Activated T-cell treated with anti-CD3 and anti-CD28 coated beads, Interleukin-2, amount 50 U/mL, for 4 hours (primary cell): ENCODE results near the gene EPHA4. TPM values are rescaled to one million over a fixed set of nuclear protein-coding genes. Genes with fewer than 3 reads are reported as not detected.

Source experiments
- ATAC-seq, 2 donors: fragments of 200-7000 bp; cut with Tn5 transposase; one replicate each; pipeline ENCODE4 v1.10.0; 2021
- DNase-seq: peaks from one replicate; pipeline ENCODE4 v3.0.0-alpha.2; 2020
- H3K27me3 Mint-ChIP-seq: one replicate; pipeline ENCODE4 v1.8.0; 2021; ENCODE audit warnings: low read depth, mixed read lengths
- H3K36me3 Mint-ChIP-seq: one replicate; pipeline ENCODE4 v1.8.0; 2022; ENCODE audit warnings: mixed read lengths; ENCODE audit not compliant: insufficient read depth
- H3K4me1 Mint-ChIP-seq: one replicate; pipeline ENCODE4 v1.8.0; 2021; ENCODE audit warnings: low read depth, mixed read lengths
- H3K4me3 Mint-ChIP-seq: one replicate; pipeline ENCODE4 v1.8.0; 2021; ENCODE audit warnings: mild to moderate bottlenecking, moderate library complexity, mixed read lengths
- H3K9me3 Mint-ChIP-seq: one replicate; pipeline ENCODE4 v1.8.0; 2021; ENCODE audit warnings: mixed read lengths
- total RNA-seq, 3 donors: library from RNA; stranded (reverse); gene quantifications; one replicate each; pipeline ENCODE4 v1.2.1, GENCODE V29; 2021

EPHA4 gene
- total RNA-seq, 3 donors from 2014 or later: 2.2 to 5.4 (median 2.4) TPM

DNA sequence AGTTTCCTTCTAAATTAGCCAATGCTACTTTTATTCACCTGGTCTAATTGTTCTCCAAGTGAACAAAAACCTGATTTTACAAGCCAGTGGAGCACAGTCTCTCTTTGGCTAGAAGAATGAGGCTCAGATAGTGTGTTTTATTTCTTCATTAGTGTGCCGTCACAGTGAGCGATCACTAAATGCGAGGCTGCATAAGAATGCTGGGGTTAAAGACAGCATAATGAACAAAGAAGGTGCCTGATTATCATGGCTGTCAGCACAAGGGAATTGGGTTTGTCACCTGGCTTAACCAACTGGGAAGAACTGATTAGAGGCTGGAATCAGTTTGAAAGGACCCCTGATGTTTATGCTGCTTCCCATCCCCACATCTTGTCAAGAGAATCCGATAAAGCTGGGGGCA is 76.4 kb downstream of the EPHA4 start:
- peaks cover 25% of the 10 kb centered on the region for H3K36me3 Mint-ChIP-seq
- peaks cover 7% of the 10 kb centered on the region for H3K4me1 Mint-ChIP-seq
- H3K4me3 Mint-ChIP-seq: no peak overlapping the region
- ATAC-seq: no peak
- no peaks in the 10 kb centered on the region for H3K27me3 Mint-ChIP-seq
- DNase-seq: no peak
- H3K9me3 Mint-ChIP-seq: no peaks in the 10 kb centered on the region

DNA sequence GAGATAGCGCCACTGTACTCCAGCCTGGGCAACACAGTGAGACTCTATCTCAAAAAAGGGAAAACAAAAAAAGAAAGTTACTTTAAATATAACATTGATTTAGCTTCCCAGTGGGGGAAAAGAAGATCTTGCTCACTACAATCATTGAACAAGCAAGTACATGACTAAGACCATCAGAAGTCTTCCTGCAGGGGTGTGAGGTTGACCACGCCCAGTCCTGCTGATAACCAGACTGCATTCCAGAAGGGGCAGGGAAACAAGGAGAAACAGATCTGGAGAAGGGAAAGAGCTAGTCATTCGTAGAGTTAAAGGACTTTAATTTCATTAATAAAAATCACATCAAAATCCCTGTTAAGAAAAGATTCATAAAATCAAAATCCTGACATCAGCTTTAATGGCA is 77.5 kb downstream of the EPHA4 start:
- Mint-ChIP-seq H3K4me1 (no peaks in the 10 kb centered on the region), H3K9me3 (no peaks in the 10 kb centered on the region), H3K27me3 (no peaks in the 10 kb centered on the region), H3K36me3 (peaks cover 22% of the 10 kb centered on the region), H3K4me3 (no peak overlapping the region)
- no peak for ATAC-seq
- DNase-seq: no peak

DNA sequence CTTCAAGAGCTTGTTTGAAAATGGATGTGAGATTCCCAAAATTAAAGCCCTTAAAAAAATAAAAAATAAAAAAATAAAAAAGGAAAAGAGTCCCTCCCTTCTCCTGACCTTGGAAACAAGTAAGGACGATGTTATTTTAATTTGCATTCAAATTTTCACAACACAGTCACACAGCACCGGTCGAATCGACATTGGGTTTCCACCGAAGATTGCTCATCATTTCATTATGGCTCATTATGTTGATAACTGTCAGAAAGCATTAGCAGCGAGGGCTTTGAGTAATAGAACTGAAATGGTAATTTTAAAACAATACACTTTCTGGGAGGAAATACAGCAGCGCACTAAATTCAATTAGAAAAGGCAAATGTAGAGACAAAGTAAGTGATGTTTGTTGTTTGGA is 78.7 kb downstream of the EPHA4 start:
- DNase-seq (no peak), ATAC-seq (no peak)
- Mint-ChIP-seq H3K27me3 (no peaks in the 10 kb centered on the region), H3K4me3 (no peak overlapping the region), H3K36me3 (peaks cover 22% of the 10 kb centered on the region), H3K9me3 (no peaks in the 10 kb centered on the region), H3K4me1 (no peaks in the 10 kb centered on the region)

DNA sequence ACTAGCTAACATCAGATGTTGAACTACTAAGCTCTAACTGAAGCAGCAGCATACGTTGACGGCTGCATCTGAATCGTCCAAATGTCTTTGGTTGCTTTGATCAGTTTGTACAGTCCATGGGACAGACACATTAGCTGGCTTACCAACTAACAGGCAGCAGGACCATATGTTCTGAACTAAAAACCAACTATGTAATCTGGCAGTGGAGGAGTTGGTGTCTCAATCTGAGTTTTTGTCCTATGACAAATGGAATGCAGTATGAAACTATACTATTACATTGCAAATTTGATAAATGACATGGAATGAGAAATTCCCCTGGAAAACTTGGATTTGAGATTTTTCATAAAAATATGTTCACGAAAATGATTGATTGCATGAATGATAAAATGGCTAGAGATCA is 79.5 kb downstream of the EPHA4 start:
- Mint-ChIP-seq H3K27me3 (no peaks in the 10 kb centered on the region), H3K9me3 (no peaks in the 10 kb centered on the region), H3K36me3 (peaks cover 16% of the 10 kb centered on the region), H3K4me1 (no peaks in the 10 kb centered on the region), H3K4me3 (no peak overlapping the region)
- DNase-seq (no peak), ATAC-seq (no peak)

DNA sequence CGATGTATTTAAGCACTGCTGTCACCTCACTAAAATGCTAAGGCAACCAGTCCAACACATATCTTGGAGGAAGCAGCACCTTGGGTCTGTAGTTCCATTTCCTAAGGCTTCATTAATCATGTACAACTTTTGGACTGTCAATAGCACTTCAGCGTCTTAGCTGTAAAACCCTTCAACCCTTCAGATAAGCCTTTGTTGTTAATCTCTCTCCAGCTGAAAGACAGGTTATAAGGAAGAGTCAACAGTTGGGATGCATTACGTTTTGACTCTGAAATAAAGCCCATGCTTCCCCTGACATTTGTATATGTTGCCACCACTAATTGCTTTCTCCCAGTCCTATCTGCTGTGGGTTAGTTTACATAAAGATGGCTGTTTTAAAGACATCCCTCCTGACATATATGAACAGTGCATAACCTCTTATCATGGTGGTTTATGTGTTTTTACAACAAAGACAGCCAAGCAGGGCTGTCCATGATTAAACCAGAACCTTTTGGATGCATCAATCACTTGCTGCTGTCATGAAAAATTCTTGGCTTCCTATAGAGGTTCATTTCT is 81.5 kb downstream of the EPHA4 start:
- peaks cover 2% of the 10 kb centered on the region for H3K4me1 Mint-ChIP-seq
- DNase-seq (no peak), ATAC-seq (no peak)
- peaks cover 14% of the 10 kb centered on the region for H3K36me3 Mint-ChIP-seq
- H3K9me3 Mint-ChIP-seq: no peaks in the 10 kb centered on the region
- H3K4me3 Mint-ChIP-seq: no peak overlapping the region
- no peaks in the 10 kb centered on the region for H3K27me3 Mint-ChIP-seq

DNA sequence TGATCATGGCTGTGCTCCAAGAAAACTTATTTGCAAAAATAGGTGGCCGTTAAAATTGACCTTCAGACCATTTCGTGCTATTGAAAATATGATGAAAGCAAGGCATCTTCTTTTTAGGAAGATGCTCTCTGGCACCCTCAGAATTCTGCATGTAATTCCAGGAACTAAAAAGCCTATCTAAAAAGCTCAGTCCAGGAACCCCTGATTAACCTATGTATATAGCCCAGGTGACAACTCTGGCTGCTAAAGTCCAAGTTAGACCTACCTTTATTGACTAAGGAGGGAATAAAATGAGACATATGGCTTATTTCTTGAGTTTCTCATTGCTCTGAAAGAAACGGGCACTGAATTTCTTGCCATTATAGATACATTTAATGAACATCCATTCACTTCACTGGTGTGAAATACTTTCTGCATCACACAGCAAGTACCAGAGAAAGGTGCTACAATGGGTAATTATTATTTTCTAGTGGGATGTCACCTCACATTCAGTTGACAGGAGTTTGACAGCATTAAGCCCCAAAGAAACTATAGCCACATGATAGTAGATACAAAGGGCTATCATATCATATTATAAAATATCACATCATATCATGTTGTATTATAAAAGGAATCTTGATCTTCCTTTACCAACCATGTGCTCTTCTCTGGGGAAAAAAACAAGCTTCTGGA is 83.8 kb downstream of the EPHA4 start:
- Mint-ChIP-seq H3K27me3 (no peaks in the 10 kb centered on the region), H3K36me3 (peaks cover 5% of the 10 kb centered on the region), H3K4me1 (peaks cover 2% of the 10 kb centered on the region), H3K4me3 (no peak overlapping the region), H3K9me3 (no peaks in the 10 kb centered on the region)
- DNase-seq (no peak), ATAC-seq (no peak)

DNA sequence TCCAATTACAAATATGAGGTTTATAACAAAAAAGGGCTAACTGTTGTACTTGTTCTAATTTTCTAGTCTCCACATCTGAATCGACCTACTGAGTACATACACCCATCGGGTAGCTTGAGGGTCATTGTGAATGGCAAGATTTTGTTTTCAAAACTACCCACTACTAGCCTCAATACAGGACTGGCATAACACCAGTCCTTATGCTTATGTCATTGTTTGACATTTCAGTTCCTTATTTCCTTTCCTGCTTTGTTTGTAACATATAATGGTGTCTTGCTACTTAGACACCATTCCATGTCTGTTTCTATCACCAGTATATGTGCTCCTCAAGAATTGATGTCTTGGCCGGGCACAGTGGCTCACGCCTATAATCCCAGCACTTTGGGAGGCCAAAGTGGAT is 86.0 kb downstream of the EPHA4 start:
- ATAC-seq (no peak), DNase-seq (no peak)
- Mint-ChIP-seq H3K4me3 (no peak overlapping the region), H3K9me3 (no peaks in the 10 kb centered on the region), H3K36me3 (peaks cover 2% of the 10 kb centered on the region), H3K27me3 (no peaks in the 10 kb centered on the region), H3K4me1 (peaks cover 2% of the 10 kb centered on the region)

DNA sequence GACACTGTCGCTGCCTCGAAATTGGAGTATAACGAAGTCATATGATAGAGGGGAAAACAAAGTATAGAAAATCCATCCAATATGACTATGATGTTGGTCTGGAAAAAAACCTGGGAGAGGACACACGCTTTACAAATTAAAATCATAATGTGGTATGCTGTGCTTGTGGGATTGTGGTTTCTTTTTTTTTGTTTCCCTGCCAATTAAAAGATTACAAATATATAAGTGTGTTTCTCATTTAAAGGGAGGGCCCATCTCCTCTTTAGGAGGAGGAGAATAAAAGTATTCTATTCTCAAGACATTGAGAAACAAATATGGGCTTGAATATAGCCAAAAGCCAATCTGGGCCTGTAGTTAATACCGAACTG is 86.6 kb downstream of the EPHA4 start:
- DNase-seq (no peak), ATAC-seq (no peak)
- Mint-ChIP-seq H3K36me3 (peaks cover 2% of the 10 kb centered on the region), H3K4me3 (no peak overlapping the region), H3K27me3 (no peaks in the 10 kb centered on the region), H3K4me1 (peaks cover 2% of the 10 kb centered on the region), H3K9me3 (no peaks in the 10 kb centered on the region)

DNA sequence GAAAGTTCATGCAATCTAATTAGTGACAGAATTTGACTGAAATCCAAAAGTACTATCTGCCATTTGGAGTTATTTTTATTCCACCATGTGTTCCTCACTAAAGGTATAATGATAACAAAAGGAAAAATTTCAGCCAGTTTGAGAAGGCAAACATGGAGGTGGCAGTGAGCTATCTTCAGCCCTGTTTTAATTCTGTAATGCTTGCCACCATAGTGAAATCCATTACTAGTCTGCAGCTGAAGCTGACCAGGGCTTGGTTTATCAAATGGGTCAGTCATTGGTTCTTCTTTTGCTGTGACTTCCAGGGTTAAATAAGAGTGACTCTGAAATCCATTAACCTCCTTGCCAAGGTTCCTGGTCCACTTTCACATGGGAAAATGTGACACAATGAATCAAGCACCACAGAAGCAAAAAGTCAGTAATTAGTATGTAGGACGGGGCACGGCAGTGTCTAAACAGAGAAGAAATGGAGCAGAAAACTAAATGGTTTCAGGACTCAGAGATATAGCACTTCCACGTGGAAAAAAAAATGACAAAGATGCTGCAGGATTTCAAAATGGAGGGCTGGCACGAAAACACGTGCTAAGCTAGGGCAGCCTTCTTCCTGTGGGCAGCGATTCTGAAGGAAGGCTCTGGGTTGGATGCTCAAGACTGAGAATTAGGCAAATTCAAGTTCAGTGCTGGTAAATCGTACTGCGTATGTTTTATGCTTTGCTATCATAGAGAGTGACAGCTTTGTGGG is 87.2 kb downstream of the EPHA4 start:
- Mint-ChIP-seq H3K4me1 (peaks cover 2% of the 10 kb centered on the region), H3K4me3 (no peak overlapping the region), H3K9me3 (no peaks in the 10 kb centered on the region), H3K36me3 (peaks cover 2% of the 10 kb centered on the region), H3K27me3 (no peaks in the 10 kb centered on the region)
- no peak for ATAC-seq
- DNase-seq: no peak

DNA sequence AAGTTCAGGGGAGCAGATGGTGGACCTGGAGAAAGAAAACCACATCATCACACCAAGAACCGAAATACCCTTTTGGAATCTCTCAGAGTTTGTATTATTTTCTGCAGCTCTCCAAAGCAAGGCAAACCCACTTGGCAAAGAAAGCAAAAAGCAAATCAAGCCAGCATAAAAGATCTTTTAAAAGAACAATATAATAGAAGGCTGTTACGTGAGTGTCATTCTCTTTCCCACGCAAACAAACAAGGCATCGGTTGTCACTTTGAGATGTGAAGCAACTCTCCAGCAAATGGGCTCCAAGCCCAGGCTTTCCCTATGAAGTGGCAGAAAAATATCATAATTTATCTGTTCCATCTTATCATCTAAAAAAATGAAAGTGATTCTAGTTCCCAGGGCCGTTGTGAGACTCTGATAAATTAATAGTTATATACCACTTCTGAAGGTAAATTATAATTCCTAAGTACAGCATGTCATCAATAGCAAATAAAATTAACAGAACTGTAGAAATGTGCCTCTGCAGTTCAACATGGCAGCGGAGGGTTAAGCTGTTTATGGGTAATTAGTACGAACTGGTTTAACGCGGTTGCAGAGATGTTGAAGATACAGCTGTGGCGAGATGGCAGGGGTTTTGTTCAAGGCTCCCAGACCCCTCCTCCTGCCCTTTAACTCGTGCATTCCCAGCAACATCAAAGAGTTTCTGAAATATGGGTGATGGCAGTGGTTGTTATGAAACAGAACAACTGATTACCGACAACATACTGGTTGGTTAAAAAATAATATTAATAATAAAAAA is 89.2 kb downstream of the EPHA4 start:
- Mint-ChIP-seq H3K27me3 (no peaks in the 10 kb centered on the region), H3K9me3 (no peaks in the 10 kb centered on the region), H3K36me3 (peaks cover 2% of the 10 kb centered on the region), H3K4me3 (no peak overlapping the region), H3K4me1 (peaks cover 4% of the 10 kb centered on the region)
- ATAC-seq: no peak
- DNase-seq: no peak

DNA sequence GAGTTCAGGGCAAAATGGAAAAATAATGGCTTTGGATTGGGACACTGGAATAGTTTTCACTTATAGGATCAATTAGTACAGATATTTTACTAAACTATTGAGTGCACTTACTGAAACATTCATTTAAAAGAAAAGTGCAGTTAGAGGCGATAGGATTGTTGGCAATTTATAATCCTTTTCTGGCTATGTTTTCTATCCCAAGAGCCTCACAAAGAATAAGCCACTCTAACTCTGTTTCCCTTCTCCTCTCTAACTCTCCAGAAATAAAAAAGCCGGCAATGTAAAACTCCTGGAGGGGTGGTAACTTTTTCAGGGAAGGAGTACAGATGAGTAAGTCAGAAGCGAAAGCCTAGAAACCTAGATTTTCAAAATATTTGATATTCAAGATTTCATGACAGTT is 91.3 kb downstream of the EPHA4 start:
- ATAC-seq: no peak
- DNase-seq: no peak
- Mint-ChIP-seq H3K27me3 (no peaks in the 10 kb centered on the region), H3K4me1 (peaks cover 2% of the 10 kb centered on the region), H3K4me3 (no peak overlapping the region), H3K36me3 (peaks cover 8% of the 10 kb centered on the region), H3K9me3 (no peaks in the 10 kb centered on the region)

DNA sequence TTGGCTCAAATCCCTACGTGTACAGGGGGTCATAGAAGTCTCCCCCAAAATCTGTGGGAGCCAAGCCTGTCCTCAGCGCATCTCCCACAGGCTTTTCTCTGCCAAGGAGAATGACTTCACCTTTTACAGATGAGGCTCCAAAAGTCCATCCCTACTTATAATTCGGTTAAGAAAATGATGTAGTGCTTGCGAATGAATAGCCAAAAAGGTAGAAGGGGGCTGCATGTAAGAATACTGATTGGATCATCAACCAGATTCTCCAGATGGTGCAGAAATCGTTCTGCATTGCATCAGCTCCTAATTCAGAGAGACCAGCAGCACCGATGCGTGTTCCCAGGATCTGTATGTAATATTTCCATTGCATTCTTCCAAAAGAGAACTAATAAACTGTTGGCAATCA is 91.9 kb downstream of the EPHA4 start:
- Mint-ChIP-seq H3K4me3 (no peak overlapping the region), H3K4me1 (peaks cover 2% of the 10 kb centered on the region), H3K27me3 (no peaks in the 10 kb centered on the region), H3K9me3 (no peaks in the 10 kb centered on the region), H3K36me3 (peaks cover 11% of the 10 kb centered on the region)
- DNase-seq: no peak
- no peak for ATAC-seq

DNA sequence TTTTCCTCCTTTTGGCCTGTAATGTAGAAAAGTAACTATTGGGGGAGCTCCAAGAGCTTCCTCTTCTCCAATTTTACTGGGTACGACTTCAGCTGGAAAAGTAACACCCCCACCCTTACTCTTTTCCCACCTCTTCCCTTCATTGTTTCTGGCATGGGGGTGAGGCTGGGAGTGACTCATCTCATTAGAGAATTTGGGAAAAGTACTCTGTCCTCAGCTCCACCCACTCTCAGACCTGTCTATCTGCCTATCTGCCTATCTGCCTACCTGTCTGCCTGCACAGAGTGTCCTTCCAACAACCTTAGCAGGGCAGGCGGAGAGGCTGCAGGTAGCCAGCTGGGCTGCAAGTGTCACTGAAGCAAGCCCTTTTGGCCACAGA is 93.6 kb downstream of the EPHA4 start:
- H3K4me3 Mint-ChIP-seq: no peak overlapping the region
- H3K9me3 Mint-ChIP-seq: no peaks in the 10 kb centered on the region
- ATAC-seq (no peak), DNase-seq (no peak)
- peaks cover 11% of the 10 kb centered on the region for H3K36me3 Mint-ChIP-seq
- peaks cover 2% of the 10 kb centered on the region for H3K4me1 Mint-ChIP-seq
- H3K27me3 Mint-ChIP-seq: no peaks in the 10 kb centered on the region

DNA sequence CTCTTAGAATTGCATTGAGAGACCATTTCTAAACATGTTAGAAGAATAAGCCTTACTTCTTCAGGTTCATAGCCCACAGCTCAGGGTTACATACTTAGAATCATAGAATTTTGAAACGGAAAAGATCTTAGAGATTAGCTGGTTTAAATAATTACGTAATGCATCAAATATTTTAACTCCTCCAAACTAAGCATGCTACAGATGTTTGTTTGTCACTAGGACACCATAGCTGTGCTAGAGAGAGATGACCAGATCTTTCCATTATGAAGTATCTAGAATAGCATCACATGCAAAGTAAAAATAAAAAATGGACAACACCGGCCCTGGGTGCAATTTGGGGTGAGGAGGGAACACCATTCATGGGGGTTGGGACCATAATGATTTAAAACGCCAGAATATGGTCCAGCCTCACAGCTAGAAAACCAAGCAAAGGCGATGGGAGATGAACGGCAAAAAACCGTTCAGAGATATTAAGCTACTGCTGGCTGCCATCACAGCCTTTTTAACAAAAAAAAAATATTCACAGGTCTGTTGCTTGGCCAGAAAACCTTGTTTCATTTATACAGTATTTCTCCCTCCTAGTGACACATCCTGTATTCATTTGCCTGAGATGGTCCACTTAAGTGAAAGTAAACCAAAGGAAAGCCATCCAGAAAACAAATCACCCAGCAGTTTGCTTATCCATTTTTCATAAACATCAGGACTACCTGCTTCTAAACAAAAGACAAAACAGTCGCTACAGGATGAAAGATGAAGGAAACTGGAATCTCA is 94.2 kb downstream of the EPHA4 start:
- ATAC-seq (no peak), DNase-seq (no peak)
- no peaks in the 10 kb centered on the region for H3K9me3 Mint-ChIP-seq
- H3K4me1 Mint-ChIP-seq: peaks cover 2% of the 10 kb centered on the region
- H3K27me3 Mint-ChIP-seq: no peaks in the 10 kb centered on the region
- peaks cover 10% of the 10 kb centered on the region for H3K36me3 Mint-ChIP-seq
- H3K4me3 Mint-ChIP-seq: no peak overlapping the region
